Tibial nerve (tissue), 4 donors: ENCODE measurements around the gene DDX25. TPM values are rescaled to one million over a fixed set of nuclear protein-coding genes. Genes with fewer than 3 reads are reported as not detected.

Experiments used
- DNase-seq, 2 donors: peaks; one replicate each; pipeline ENCODE4 v3.0.0-alpha.2; 2019; ENCODE audit warnings: low spot score in 2 of 2
- H3K27ac ChIP-seq, 4 donors: fragments of 200-600 bp; sonication (generic) in 3 of 4; one replicate each; pipeline ENCODE4 v1.5.1; 2017 to 2019; ENCODE audit warnings: mild to moderate bottlenecking in 1 of 4
- H3K27me3 ChIP-seq, 2 donors: fragments of 200-600 bp; sonication (generic) in 1 of 2; one replicate each; pipeline versions ENCODE4 v1.5.1 to v1.6.0; 2017 to 2019
- H3K36me3 ChIP-seq, 3 donors: fragments of 200-600 bp; sonication (generic); one replicate each; pipeline ENCODE4 v1.5.1; 2018 to 2019
- H3K4me1 ChIP-seq, 4 donors: fragments of 200-600 bp; sonication (generic) in 3 of 4; one replicate each; pipeline ENCODE4 v1.5.1; 2017 to 2019
- H3K4me3 ChIP-seq, 4 donors: fragments of 200-600 bp; sonication (generic) in 3 of 4; one replicate each; pipeline ENCODE4 v1.5.1; 2017 to 2019; ENCODE audit warnings: mild to moderate bottlenecking in 1 of 4, moderate library complexity in 1 of 4
- H3K9me3 ChIP-seq, 4 donors: fragments of 200-600 bp; sonication (generic) in 3 of 4; one replicate each; pipeline ENCODE4 v1.5.1; 2017 to 2019
- EP300 ChIP-seq, 2 donors: sonication (generic); formaldehyde crosslinking; IDR thresholded peaks; one replicate each; pipeline ENCODE4 v1.6.1; 2017; ENCODE audit warnings: antibody characterized with exemption in 2 of 2, mild to moderate bottlenecking in 1 of 2
- POLR2A ChIP-seq, 2 donors: fragments of 450-650 bp; IDR thresholded peaks; one replicate each; pipeline ENCODE4 v1.6.1; 2017; ENCODE audit warnings: antibody characterized with exemption in 2 of 2, mild to moderate bottlenecking in 2 of 2, moderate library complexity in 2 of 2
- WGBS, 2 donors: methylation state at CpG; one replicate each; pipeline ENCODE4 v1.1.5; 2018; 5-methylcytosine and 5-hydroxymethylcytosine counted together
- total RNA-seq, 4 donors: library from RNA; depleted of rRNA; stranded (reverse); fragments of >200 nt; gene quantifications; one replicate each; pipeline ENCODE4 v1.1.0, GENCODE V29; 2016
- TF ChIP-seq, protein P1 (sequence below), 5 experiments: fragments of 200-600 bp in 3 of 5; fragments of 450-650 bp in 2 of 5; sonication (generic) in 3 of 5; IDR thresholded peaks; one replicate each; pipeline ENCODE4 v1.5.1; 2016 to 2019; ENCODE audit warnings: antibody characterized with exemption in 5 of 5, mild to moderate bottlenecking in 3 of 5, moderate library complexity in 2 of 5

The DDX25 gene
- total RNA-seq, 4 donors from 2014 or later: 0.30 TPM; not detected in 3

DNA sequence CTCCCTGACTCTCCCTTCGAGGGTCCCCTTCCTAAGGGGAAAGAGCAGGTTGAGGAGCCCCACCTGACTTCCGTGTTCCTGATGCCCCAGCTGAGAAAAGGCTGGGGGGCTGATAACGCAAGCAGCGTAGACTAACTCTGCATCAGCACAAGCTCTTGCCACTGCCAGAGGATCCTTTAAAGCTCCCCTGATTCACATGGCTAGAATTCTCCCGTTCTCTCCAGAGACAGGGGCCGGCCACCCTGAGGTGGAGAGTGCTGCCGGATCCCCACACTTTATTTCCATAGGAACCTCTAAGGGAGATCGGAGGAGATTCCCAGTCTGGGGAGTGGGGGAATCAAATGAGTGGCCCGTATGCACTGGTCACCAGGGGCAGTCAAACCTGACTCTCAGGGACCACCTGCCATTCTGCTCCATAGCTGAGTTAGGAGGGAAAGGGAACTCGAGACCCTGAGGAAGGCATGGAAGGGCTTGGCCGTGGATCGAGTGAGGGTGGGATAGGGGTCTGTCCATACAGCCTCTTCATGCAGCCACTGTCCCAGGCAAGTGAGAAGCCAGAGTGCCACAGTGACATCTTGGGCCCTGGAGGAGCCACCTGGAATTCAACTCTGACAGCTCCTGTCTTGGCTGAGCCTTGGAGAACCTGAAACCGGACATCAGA, 40.2 kb downstream of the DDX25 start:
- WGBS, 2 donors: 75 to 89% methylated on average over 13 of the region's 13 CpGs
- Histone ChIP-seq H3K4me3 (no peak overlapping the region), H3K27ac (no peak overlapping the region), H3K36me3 (no peaks in the 10 kb centered on the region), H3K4me1 (no peaks in the 10 kb centered on the region), H3K9me3 (no peaks in the 10 kb centered on the region), H3K27me3 (no peaks in the 10 kb centered on the region)
- DNase-seq: no peak
- TF ChIP-seq POLR2A (IDR thresholded peaks at IDR 0.05): no peak

DNA sequence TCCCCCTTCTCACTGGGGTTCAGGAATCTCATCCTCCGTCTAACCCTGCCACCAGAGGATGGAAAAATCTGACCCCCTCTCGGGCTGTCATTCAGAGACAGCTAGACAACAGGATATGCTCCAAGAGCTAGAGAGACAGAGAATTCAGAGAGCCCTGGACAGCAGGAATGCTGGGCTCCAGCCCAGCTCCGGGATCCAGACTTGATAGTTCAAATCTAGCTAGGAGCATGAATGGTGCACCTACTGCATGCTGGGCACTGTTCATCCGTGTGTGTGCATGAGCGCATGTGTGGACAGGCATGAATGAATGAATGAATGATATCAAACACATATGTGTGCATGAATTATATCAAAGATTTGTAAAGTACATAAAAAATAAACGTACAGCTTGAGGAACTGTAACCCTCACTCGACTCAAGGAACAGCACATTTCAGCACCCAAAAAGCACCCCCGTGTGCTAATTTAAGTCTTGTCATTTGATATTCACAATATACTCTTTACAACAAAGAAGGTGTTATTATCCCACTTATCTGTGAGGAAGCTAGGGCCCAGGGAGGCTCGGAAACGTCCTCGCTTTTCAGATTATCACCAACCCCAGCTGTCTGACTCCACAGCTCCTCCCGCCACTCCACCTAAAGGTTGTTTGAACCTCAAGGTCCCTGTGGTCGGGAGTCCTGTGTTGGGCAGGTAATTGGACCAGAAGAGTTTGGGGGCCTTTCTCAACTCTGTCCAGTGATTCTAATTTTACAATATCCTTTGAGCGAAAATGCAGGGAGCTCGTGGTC, 40.9 kb downstream of the DDX25 start:
- 74 to 81% methylated on average over 15 of the region's 15 CpGs for WGBS, 2 donors
- no peak for DNase-seq
- no peaks in the 10 kb centered on the region for H3K4me1 ChIP-seq

DNA sequence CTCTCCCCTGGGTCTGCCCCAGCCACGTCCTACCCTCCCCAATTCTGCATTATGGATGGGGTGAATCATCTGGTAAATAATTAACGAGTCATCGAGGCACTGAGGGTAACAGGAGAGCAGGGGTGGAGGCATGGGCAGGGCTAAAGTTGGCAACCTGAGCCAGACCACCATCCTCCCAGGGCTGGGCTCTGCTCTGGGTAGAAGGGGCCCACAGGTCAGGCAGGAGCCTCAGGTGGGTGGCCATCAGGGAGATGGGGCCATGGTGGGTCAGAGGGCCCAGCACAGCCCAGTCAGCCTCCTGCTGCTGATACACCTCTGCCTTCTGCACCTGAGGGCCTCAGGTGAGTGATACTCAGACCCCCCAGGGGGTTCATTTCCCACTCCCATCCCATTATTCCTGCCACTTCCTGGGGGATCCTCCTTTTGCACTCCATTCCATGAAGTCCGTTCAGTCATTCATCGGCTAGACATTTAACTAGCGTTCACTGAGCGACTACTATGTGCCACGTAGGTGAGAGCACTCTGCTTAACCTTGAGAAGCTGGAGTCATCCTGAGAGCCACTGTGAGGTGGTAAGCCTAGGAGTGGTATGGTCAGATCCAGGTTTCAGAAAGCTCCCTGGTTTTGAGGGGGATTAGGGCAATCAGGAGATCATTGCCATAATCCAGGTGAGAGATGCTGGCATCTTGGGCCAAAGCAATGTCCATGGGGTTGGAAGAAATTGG, 41.7 kb downstream of the DDX25 start, which contains the start of gene VSIG10L2:
Gene VSIG10L2 (plus strand): TSS at position 248 of the 724 bp plus-strand sequence. CDS start 12 bp downstream, at position 260.
- no peak for DNase-seq
- Histone ChIP-seq H3K9me3 (no peaks in the 10 kb centered on the region), H3K36me3 (no peaks in the 10 kb centered on the region), H3K4me1 (peaks cover 0 to 4% (median 0%) of the 10 kb centered on the region in 4 donors), H3K27me3 (no peaks in the 10 kb centered on the region), H3K27ac (no peak within 1 kb of the TSS), H3K4me3 (no peak within 1 kb of the TSS)
- 79 to 86% methylated on average over 8 of the region's 8 CpGs for WGBS, 2 donors
- TF ChIP-seq EP300 (IDR thresholded peaks at IDR 0.05) (no peak), POLR2A (IDR thresholded peaks at IDR 0.05) (no peak)

More for the DNA sequence above, 40.9 kb downstream of the DDX25 start:
- H3K27ac ChIP-seq: no peak overlapping the region
- H3K36me3 ChIP-seq: no peaks in the 10 kb centered on the region
- H3K4me3 ChIP-seq: no peak overlapping the region
- H3K9me3 ChIP-seq: no peaks in the 10 kb centered on the region
- no peak for TF ChIP-seq POLR2A (IDR thresholded peaks at IDR 0.05)
- TF ChIP-seq, protein P1, sequence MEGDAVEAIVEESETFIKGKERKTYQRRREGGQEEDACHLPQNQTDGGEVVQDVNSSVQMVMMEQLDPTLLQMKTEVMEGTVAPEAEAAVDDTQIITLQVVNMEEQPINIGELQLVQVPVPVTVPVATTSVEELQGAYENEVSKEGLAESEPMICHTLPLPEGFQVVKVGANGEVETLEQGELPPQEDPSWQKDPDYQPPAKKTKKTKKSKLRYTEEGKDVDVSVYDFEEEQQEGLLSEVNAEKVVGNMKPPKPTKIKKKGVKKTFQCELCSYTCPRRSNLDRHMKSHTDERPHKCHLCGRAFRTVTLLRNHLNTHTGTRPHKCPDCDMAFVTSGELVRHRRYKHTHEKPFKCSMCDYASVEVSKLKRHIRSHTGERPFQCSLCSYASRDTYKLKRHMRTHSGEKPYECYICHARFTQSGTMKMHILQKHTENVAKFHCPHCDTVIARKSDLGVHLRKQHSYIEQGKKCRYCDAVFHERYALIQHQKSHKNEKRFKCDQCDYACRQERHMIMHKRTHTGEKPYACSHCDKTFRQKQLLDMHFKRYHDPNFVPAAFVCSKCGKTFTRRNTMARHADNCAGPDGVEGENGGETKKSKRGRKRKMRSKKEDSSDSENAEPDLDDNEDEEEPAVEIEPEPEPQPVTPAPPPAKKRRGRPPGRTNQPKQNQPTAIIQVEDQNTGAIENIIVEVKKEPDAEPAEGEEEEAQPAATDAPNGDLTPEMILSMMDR (IDR thresholded peaks at IDR 0.05): no peak
- no peak for TF ChIP-seq EP300 (IDR thresholded peaks at IDR 0.05)
- no peaks in the 10 kb centered on the region for H3K27me3 ChIP-seq

DNA sequence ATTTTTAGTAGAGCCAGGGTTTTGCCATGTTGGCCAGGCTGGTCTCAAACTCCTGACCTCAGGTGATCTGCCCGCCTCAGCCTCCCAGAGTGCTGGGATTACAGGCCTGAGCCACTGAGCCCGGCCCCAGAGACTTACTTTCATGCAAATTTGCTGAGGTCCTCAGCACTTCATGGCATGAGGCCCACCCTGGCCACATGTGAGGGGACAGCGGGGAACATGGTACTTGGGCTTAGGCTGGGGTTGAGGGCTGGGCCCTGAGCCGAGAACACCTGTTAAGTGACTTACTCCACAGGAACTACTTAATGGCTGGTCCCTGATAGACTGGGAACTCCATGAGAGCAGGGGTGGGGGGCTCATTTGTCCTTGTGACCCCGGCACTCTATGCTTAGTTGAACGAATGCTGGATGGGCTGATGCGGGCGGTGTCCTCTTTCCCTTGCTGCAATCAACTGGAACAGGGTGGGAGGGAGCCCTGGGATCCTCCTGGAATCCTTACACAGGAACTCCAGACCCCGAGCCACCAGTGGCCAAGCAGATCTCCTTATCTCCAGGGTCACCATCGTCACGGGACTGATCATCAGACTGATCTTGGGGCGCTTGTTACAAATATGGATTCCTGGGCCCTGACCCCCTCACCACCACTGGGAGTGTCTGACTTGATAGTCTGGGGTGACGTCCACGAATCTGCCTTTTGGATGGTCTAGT, 42.6 kb downstream of the DDX25 start:
- WGBS, 2 donors: 86 to 90% methylated on average over 12 of the region's 14 CpGs
- DNase-seq: no peak
- H3K4me3 ChIP-seq: no peak overlapping the region

DNA sequence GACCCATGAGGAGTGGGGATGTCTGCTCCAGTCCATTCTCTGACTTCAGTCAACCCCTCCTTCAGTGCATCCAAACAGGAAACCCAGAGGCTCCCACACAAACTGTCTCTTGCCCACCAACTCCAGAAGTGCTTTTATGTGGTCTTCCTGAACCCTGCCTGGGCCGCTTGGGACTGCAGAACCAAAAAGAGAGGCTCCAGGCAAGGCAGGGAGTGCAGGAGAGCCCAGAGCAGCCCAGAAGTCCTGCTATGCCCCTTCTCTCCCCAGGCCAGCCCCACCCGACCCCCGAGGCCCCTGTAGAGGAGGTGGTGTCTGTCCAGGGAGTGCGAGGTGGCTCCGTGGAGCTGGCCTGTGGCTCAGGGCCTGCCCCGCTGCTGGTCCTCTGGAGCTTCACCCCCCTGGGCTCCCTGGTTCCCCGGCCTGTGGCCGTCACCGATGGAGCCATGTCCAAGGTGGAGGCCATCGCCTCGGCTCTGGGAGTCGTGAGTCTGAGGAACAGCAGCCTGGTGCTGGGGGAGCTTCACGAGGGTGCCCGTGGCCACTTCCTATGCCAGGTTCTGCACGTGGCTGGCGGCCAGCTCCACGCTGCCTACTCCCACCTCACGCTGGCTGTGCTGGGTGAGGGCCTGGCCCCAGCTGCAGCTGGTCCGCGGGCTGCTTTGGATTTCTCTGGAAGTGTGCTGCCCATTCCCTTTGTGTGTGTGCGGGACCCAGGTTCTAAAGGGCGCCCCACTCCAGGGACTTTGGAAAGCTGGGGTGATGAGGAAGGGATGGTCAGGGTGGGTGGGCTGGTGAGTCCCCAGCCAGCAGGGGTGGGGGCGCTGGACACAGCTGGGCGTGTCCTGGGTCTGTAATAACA, 43.3 kb downstream of the DDX25 start:
- H3K4me3 ChIP-seq: no peak overlapping the region
- H3K4me1 ChIP-seq: peaks cover 0 to 13% (median 0%) of the 10 kb centered on the region in 4 donors
- WGBS, 2 donors: 86 to 91% methylated on average over 3 to 22 of the region's 24 CpGs
- no peak for TF ChIP-seq EP300 (IDR thresholded peaks at IDR 0.05)
- TF ChIP-seq, protein P1 (IDR thresholded peaks at IDR 0.05): no peak
- no peak for TF ChIP-seq POLR2A (IDR thresholded peaks at IDR 0.05)
- no peaks in the 10 kb centered on the region for H3K9me3 ChIP-seq
- no peak for DNase-seq
- H3K27ac ChIP-seq: no peak overlapping the region
- H3K36me3 ChIP-seq: no peaks in the 10 kb centered on the region
- H3K27me3 ChIP-seq: no peaks in the 10 kb centered on the region

More for the DNA sequence above, 42.6 kb downstream of the DDX25 start:
- no peaks in the 10 kb centered on the region for H3K27me3 ChIP-seq
- no peaks in the 10 kb centered on the region for H3K36me3 ChIP-seq
- H3K9me3 ChIP-seq: no peaks in the 10 kb centered on the region
- peaks cover 0 to 9% (median 0%) of the 10 kb centered on the region in 4 donors for H3K4me1 ChIP-seq
- TF ChIP-seq EP300 (IDR thresholded peaks at IDR 0.05) (no peak), POLR2A (IDR thresholded peaks at IDR 0.05) (no peak)
- TF ChIP-seq, protein P1 (IDR thresholded peaks at IDR 0.05): no peak
- no peak overlapping the region for H3K27ac ChIP-seq
